Common myeloid progenitor, CD34-positive (primary cell): ENCODE measurements around the gene ARMS2. TPM values are rescaled to one million over a fixed set of nuclear protein-coding genes. Genes with fewer than 3 reads are reported as not detected.

Experiments
- CTCF ChIA-PET: fragments of 350-600 bp; sonication (Branson Sonifier 250); formaldehyde crosslinking; loops from one replicate; lab custom pipeline; 2021; ENCODE audit warnings: antibody characterized with exemption; lab: Charles Lee
- POLR2A ChIA-PET: fragments of 350-600 bp; sonication (Branson Sonifier 250); formaldehyde crosslinking; loops from one replicate; lab custom pipeline; 2021; ENCODE audit warnings: antibody characterized with exemption; lab: Charles Lee
- DNase-seq, 3 donors: peaks; one replicate each; pipeline versions ENCODE4 v3.0.0 to v3.0.0-alpha.2; 2013
- H3K27ac ChIP-seq, 2 experiments: 1 replicate in 1 of 2; 2 replicates in 1 of 2; pipeline ENCODE4 v1.7.0; 2013; ENCODE audit warnings: inconsistent platforms in 2 of 2, low read length in 2 of 2, mild to moderate bottlenecking in 2 of 2, low read depth in 1 of 2, moderate library complexity in 1 of 2; ENCODE audit not compliant: severe bottlenecking in 2 of 2, insufficient read depth in 1 of 2, poor library complexity in 1 of 2
- H3K27me3 ChIP-seq, 5 experiments: replicated peaks in 2 of 5; 1 replicate in 3 of 5; 2 replicates in 2 of 5; pipeline versions ENCODE4 v1.6.1 to v1.7.0; 2013; ENCODE audit warnings: low read length in 4 of 5, mild to moderate bottlenecking in 2 of 5, moderate library complexity in 2 of 5, inconsistent platforms in 1 of 5; ENCODE audit not compliant: insufficient read depth in 5 of 5, control insufficient read depth in 4 of 5
- H3K36me3 ChIP-seq, 4 experiments: 1 replicate in 2 of 4; 2 replicates in 2 of 4; pipeline versions ENCODE4 v1.6.1 to v1.7.0; 2013; ENCODE audit warnings: low read length in 3 of 4, control low read depth in 1 of 4, mild to moderate bottlenecking in 1 of 4; ENCODE audit not compliant: control insufficient read depth in 4 of 4, insufficient read depth in 4 of 4
- H3K4me1 ChIP-seq, 4 experiments: 1 replicate in 3 of 4; 2 replicates in 1 of 4; pipeline versions ENCODE4 v1.6.1 to v1.7.1; 2013; ENCODE audit warnings: low read length in 3 of 4, mild to moderate bottlenecking in 3 of 4, control low read depth in 1 of 4, inconsistent platforms in 1 of 4, moderate library complexity in 1 of 4; ENCODE audit not compliant: control insufficient read depth in 4 of 4, insufficient read depth in 4 of 4; ENCODE audit errors: control extremely low read depth in 1 of 4
- H3K4me3 ChIP-seq, 7 experiments: 1 replicate in 4 of 7; 2 replicates in 3 of 7; pipeline versions ENCODE4 v1.5.1 to v1.7.0; 2013; ENCODE audit warnings: mild to moderate bottlenecking in 7 of 7, low read length in 6 of 7, moderate library complexity in 6 of 7, inconsistent platforms in 2 of 7, low read depth in 2 of 7, control low read depth in 1 of 7; ENCODE audit not compliant: insufficient read depth in 4 of 7, control insufficient read depth in 1 of 7; ENCODE audit errors: extremely low read depth in 1 of 7
- H3K9me3 ChIP-seq, 5 experiments: 1 replicate in 4 of 5; 2 replicates in 1 of 5; pipeline versions ENCODE4 v1.6.1 to v1.7.1; 2013; ENCODE audit warnings: low read length in 4 of 5, mild to moderate bottlenecking in 2 of 5, inconsistent platforms in 1 of 5, low read depth in 1 of 5, moderate library complexity in 1 of 5; ENCODE audit not compliant: control insufficient read depth in 4 of 5, insufficient read depth in 2 of 5; ENCODE audit errors: control extremely low read depth in 1 of 5
- WGBS: methylation state at CpG from one replicate; pipeline ENCODE4 v1.1.5; 2013; ENCODE audit not compliant: insufficient coverage; 5-methylcytosine and 5-hydroxymethylcytosine counted together
- polyA plus RNA-seq: library from polyadenylated mRNA; unstranded; fragments of 120-200 nt; gene quantifications from one replicate; pipeline ENCODE4 v1.2.1, GENCODE V29; 2013

ARMS2 gene, protein sequence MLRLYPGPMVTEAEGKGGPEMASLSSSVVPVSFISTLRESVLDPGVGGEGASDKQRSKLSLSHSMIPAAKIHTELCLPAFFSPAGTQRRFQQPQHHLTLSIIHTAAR
- polyA plus RNA-seq, result not detected

- DNase-seq, result no peak
- H3K27me3 ChIP-seq, result peaks cover 5 to 67% (median 26%) of the 10 kb centered on the region in 5 experiments
- WGBS, result 97% methylated on average over 5 of the region's 7 CpGs
- CTCF ChIA-PET, result no interaction called here
- no peaks in the 10 kb centered on the region for H3K9me3 ChIP-seq
- H3K36me3 ChIP-seq, result no peaks in the 10 kb centered on the region
- POLR2A ChIA-PET, result interaction anchor here (0.8 kb wide), 1 partner anchor 12 kb away, joined by 4 read pairs; no protein-coding TSS in a partner anchor
- no peak within 1 kb of the TSS for H3K4me3 ChIP-seq
- no peaks in the 10 kb centered on the region for H3K4me1 ChIP-seq
- no peak within 1 kb of the TSS for H3K27ac ChIP-seq
These were observed at the start of gene ARMS2 for GRCh38 chr10:122454603-122455080. ARMS2 (plus strand) TSS chr10:122454653; CDS start chr10:122454728, 75 bp downstream.

DNA sequence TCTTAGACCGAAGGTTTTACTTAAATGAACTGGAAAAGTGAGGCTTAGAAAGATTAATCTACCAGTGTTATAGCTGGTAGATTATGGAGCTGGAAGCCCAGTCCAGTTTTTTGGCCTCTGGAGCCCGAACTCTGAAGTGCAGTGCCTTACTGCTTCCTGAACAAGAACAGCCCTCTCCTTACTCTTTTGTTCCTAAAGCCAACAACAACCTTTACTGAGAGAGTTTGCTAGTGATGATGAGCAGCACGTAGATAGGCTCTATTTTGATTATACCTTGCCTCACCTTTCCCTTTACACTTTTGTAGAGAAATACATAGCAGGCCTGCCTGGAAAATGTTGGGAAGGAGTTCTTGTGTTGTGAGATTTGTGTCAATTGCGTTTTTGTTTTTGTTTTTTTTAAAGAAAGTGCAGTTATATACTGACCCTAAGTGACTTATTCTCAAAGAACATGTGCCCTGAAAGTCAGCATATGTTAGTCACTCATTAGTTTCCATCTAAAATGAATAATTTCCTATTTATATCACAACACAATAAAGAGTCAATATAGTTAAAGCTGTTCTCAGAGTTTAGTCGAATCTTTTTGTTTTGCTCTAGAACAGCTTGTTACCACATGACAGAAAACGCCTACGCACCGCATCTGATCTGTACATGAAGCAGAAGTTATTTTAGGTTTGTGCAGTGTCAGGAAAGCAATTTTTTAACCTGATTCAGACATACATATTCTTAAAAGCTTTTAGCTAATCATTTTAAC lies 46.9 kb upstream of the ARMS2 start:
- DNase-seq, result no peak
- POLR2A ChIA-PET, result no interaction called here
- Histone ChIP-seq H3K4me3 (no peak overlapping the region), H3K9me3 (no peaks in the 10 kb centered on the region), H3K4me1 (no peaks in the 10 kb centered on the region), H3K36me3 (peaks cover 0 to 5% (median 2%) of the 10 kb centered on the region in 4 experiments), H3K27me3 (no peaks in the 10 kb centered on the region), H3K27ac (no peak overlapping the region)
- CTCF ChIA-PET, result no interaction called here
- 85% methylated on average over 4 of the region's 8 CpGs for WGBS

DNA sequence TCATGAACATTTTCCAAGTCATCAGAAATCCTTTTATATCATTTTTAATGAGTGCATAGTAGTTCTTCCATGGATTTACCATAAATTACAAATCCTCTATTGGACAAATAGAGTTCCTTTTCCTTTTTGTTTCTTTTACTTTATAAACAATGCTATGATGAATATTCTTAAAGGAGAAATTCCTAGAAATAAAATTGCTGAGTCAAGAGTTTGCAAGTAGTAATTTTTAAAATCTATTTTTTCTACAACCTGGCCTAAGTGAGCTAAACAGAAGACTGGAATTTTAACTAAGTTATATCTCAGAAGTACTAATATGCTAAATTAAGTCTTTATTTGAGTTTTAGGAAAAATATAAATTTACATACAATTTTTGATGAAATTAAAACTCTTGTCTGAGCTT lies 41.1 kb upstream of the ARMS2 start:
- Histone ChIP-seq H3K36me3 (peaks cover 0 to 2% (median 0%) of the 10 kb centered on the region in 4 experiments), H3K27me3 (no peaks in the 10 kb centered on the region), H3K4me1 (peaks cover 0 to 11% (median 6%) of the 10 kb centered on the region in 4 experiments), H3K4me3 (no peak overlapping the region), H3K27ac (no peak overlapping the region), H3K9me3 (no peaks in the 10 kb centered on the region)
- CTCF ChIA-PET, result interaction anchor here (1.1 kb wide), 1 partner anchor 297 kb away, joined by 3 read pairs; no protein-coding TSS in a partner anchor
- DNase-seq, result no peak
- POLR2A ChIA-PET, result no interaction called here

DNA sequence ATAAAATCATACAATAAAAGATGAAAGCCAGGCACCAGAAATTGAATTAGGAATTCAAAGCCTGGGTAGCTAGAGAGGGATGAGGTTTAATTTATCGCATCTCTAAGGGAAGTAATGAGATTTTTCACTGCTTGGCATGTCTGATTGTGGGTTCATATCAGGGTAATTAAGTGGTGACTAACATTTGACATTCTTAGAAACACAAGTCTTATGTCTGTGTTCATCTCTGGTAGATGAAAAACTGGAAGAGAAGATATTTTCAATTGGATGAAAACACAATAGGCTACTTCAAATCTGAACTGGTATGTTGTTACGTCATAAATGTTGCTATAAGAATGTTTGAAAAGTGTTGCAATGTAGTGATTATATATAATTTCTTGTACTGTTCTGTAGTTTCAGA lies 36.8 kb upstream of the ARMS2 start:
- 90% methylated on average over 2 of the region's 2 CpGs for WGBS
- Histone ChIP-seq H3K4me1 (peaks cover 0 to 11% (median 6%) of the 10 kb centered on the region in 4 experiments), H3K36me3 (peaks cover 0 to 2% (median 0%) of the 10 kb centered on the region in 4 experiments), H3K9me3 (no peaks in the 10 kb centered on the region), H3K27ac (no peak overlapping the region), H3K4me3 (no peak overlapping the region), H3K27me3 (no peaks in the 10 kb centered on the region)
- CTCF ChIA-PET, result no interaction called here
- POLR2A ChIA-PET, result no interaction called here
- DNase-seq, result no peak

- Histone ChIP-seq H3K4me1 (peaks cover 0 to 11% (median 6%) of the 10 kb centered on the region in 4 experiments), H3K27ac (no peak overlapping the region)
- POLR2A ChIA-PET, result no interaction called here
These were observed 35.4 kb upstream of the ARMS2 start for GRCh38 chr10:122419016-122419415.

GRCh38 chr10:122419876-122420623 lies 34.4 kb upstream of the ARMS2 start:
- H3K36me3 ChIP-seq, result peaks cover 0 to 2% (median 0%) of the 10 kb centered on the region in 4 experiments
- H3K27me3 ChIP-seq, result no peaks in the 10 kb centered on the region
- DNase-seq, result no peak
- H3K27ac ChIP-seq, result no peak overlapping the region
- H3K4me1 ChIP-seq, result peaks cover 0 to 11% (median 6%) of the 10 kb centered on the region in 4 experiments
- H3K4me3 ChIP-seq, result no peak overlapping the region
- CTCF ChIA-PET, result interaction anchor here (0.6 to 1.8 kb wide), 2 partner anchors 14 to 45 kb away, joined by 3 to 5 read pairs; partner anchors contain the start of gene PLEKHA1
- WGBS, result 90% methylated on average over 2 of the region's 3 CpGs
- POLR2A ChIA-PET, result no interaction called here
- H3K9me3 ChIP-seq, result no peaks in the 10 kb centered on the region

More at GRCh38 chr10:122419016-122419415, 35.4 kb upstream of the ARMS2 start:
- H3K27me3 ChIP-seq, result no peaks in the 10 kb centered on the region
- CTCF ChIA-PET, result interaction anchor here (0.6 to 1.8 kb wide), 2 partner anchors 15 to 44 kb away, joined by 3 to 5 read pairs; partner anchors contain the start of gene PLEKHA1
- H3K9me3 ChIP-seq, result no peaks in the 10 kb centered on the region
- no peak overlapping the region for H3K4me3 ChIP-seq
- H3K36me3 ChIP-seq, result peaks cover 0 to 2% (median 0%) of the 10 kb centered on the region in 4 experiments
- WGBS, result no CpG with 5 or more reads among the region's 1 CpG
- no peak for DNase-seq
